K562 (cell line): ENCODE data around the gene ATP2A1. TPM values are rescaled to one million over a fixed set of nuclear protein-coding genes. Genes with fewer than 3 reads are reported as not detected.
A peak's percentile ranks its signal among the peaks of the same experiment; 100 is the strongest.

Experiments
- BCL6 ChIP-seq: fragments of 250-450 bp; sonication (Bioruptor Pico); IDR thresholded peaks from 2 replicates; pipeline ENCODE4 v1.4.0; 2020
- CHCHD3 ChIP-seq: fragments of 250-450 bp; sonication (Bioruptor Pico); IDR thresholded peaks from 2 replicates; pipeline ENCODE4 v2.1.2; 2022; ENCODE audit warnings: mild to moderate bottlenecking
- CTBP1 ChIP-seq: fragments of 450-650 bp; IDR thresholded peaks from 2 replicates; pipeline ENCODE4 v1.6.1; 2016; ENCODE audit warnings: borderline replicate concordance
- E2F3 ChIP-seq: fragments of 250-450 bp; sonication (Bioruptor Pico); IDR thresholded peaks from 2 replicates; pipeline ENCODE4 v1.4.0; 2020; ENCODE audit warnings: mild to moderate bottlenecking
- ELK3 ChIP-seq: fragments of 450-650 bp; formaldehyde crosslinking; IDR thresholded peaks from 2 replicates; pipeline ENCODE4 v1.4.0; 2020; ENCODE audit warnings: mild to moderate bottlenecking
- EP400 ChIP-seq: fragments of 450-650 bp; IDR thresholded peaks from 2 replicates; pipeline ENCODE4 v1.6.1; 2017; ENCODE audit warnings: antibody characterized with exemption, mild to moderate bottlenecking, moderate library complexity
- ETV1 ChIP-seq: fragments of 450-650 bp; conservative IDR thresholded peaks from 2 replicates; pipeline ENCODE4 v1.6.1; 2016; ENCODE audit warnings: missing genetic modification characterization, control low read depth, low read depth, missing compliant biosample characterization
- ETV6 ChIP-seq, 3 experiments: fragments of 150-350 bp in 1 of 3; sonication (generic) in 1 of 3; formaldehyde crosslinking in 1 of 3; IDR thresholded peaks; 2 replicates each; pipeline versions ENCODE4 v1.6.1 to v1.8.0; 2014 to 2022; ENCODE audit warnings: borderline replicate concordance in 2 of 3, low read depth in 2 of 3, antibody characterized with exemption in 1 of 3, low read length in 1 of 3, mild to moderate bottlenecking in 1 of 3, missing genetic modification reagents in 1 of 3
- HNRNPUL1 ChIP-seq: fragments of 200-400 bp; formaldehyde crosslinking; IDR thresholded peaks from 2 replicates; pipeline ENCODE4 v1.6.1; 2017; ENCODE audit warnings: low read length
- IFI16 ChIP-seq: fragments of 250-450 bp; sonication (Bioruptor Pico); IDR thresholded peaks from 2 replicates; pipeline ENCODE4 v2.1.2; 2022; ENCODE audit warnings: mild to moderate bottlenecking, inconsistent platforms
- JUN ChIP-seq, 2 experiments: sonication (generic) in 1 of 2; formaldehyde crosslinking in 1 of 2; IDR thresholded peaks; 2 replicates each; pipeline versions ENCODE4 v1.6.1 to v1.8.0; 2012 to 2022; ENCODE audit warnings: borderline replicate concordance in 2 of 2, mild to moderate bottlenecking in 2 of 2, improper control_type of control experiment in 1 of 2, low read depth in 1 of 2, low read length in 1 of 2, missing genetic modification reagents in 1 of 2
- KLF6 ChIP-seq: fragments of 250-450 bp; sonication (Bioruptor Pico); IDR thresholded peaks from 2 replicates; pipeline ENCODE4 v1.4.0; 2020; ENCODE audit warnings: mild to moderate bottlenecking, moderate library complexity, borderline replicate concordance
- MCM3 ChIP-seq: fragments of 450-650 bp; IDR thresholded peaks from 2 replicates; pipeline ENCODE4 v1.6.1; 2016
- MCM7 ChIP-seq, 2 experiments: fragments of 450-650 bp; IDR thresholded peaks; 2 replicates each; pipeline ENCODE4 v1.6.1; 2016 to 2018
- PCBP1 ChIP-seq: fragments of 200-400 bp; formaldehyde crosslinking; IDR thresholded peaks from 2 replicates; pipeline ENCODE4 v1.6.1; 2018; ENCODE audit warnings: mild to moderate bottlenecking, low read depth, low read length; ENCODE audit not compliant: poor library complexity, severe bottlenecking
- POLR3A ChIP-seq: IDR thresholded peaks from 2 replicates; pipeline ENCODE4 v1.6.1; 2011; ENCODE audit warnings: borderline replicate concordance, mild to moderate bottlenecking, moderate library complexity; ENCODE audit not compliant: insufficient read length, insufficient read depth; ENCODE audit errors: extremely low read depth
- RBM25 ChIP-seq: fragments of 200-400 bp; formaldehyde crosslinking; IDR thresholded peaks from 2 replicates; pipeline ENCODE4 v1.6.1; 2018; ENCODE audit warnings: low read length, low read depth, moderate library complexity; ENCODE audit not compliant: severe bottlenecking
- SAP30 ChIP-seq: fragments of 200-600 bp; sonication (generic); IDR thresholded peaks from 2 replicates; pipeline ENCODE4 v1.6.1; 2012; ENCODE audit warnings: borderline replicate concordance, low read depth, mild to moderate bottlenecking, moderate library complexity, low read length, control low read depth, inconsistent platforms; ENCODE audit not compliant: insufficient read depth, poor library complexity, severe bottlenecking
- TFAP4 ChIP-seq: sonication (generic); formaldehyde crosslinking; IDR thresholded peaks from 2 replicates; pipeline ENCODE4 v1.8.0; 2022; ENCODE audit warnings: missing genetic modification reagents, mild to moderate bottlenecking, moderate library complexity, borderline replicate concordance
- TRIM24 ChIP-seq, 2 experiments: fragments of 450-650 bp; IDR thresholded peaks; 2 replicates each; pipeline ENCODE4 v1.6.1; 2016
- ZBED1 ChIP-seq: IDR thresholded peaks from 2 replicates; pipeline ENCODE4 v1.6.1; 2014
- ZNF512 ChIP-seq: IDR thresholded peaks from 2 replicates; pipeline ENCODE4 v1.6.1; 2016; ENCODE audit warnings: missing genetic modification characterization, missing compliant biosample characterization
- ZNF740 ChIP-seq, 3 experiments: fragments of 200-800 bp in 1 of 3; sonication (Bioruptor generic) in 1 of 3; sonication (generic) in 1 of 3; formaldehyde crosslinking in 1 of 3; IDR thresholded peaks; 2 replicates each; pipeline versions ENCODE4 v1.6.1 to v1.8.0; 2016 to 2022; ENCODE audit warnings: mild to moderate bottlenecking in 2 of 3, missing compliant biosample characterization in 2 of 3, missing genetic modification characterization in 2 of 3, missing genetic modification reagents in 1 of 3
- polyA plus RNA-seq, 8 experiments: library from polyadenylated mRNA; depleted of rRNA in 4 of 8; stranded (reverse) in 5 of 8; unstranded in 3 of 8; fragments of >200 nt; fragmentation: Nextera tagmentation in 2 of 8; fragmentation: Illumina TruSeq in 1 of 8; extraction: Ambion mirVana in 2 of 8; extraction: Trizol in 1 of 8; gene quantifications; 2 replicates each; pipeline versions ENCODE4 v1.2.1 to v1.2.3, GENCODE V29; 2011 to 2014; ENCODE audit warnings: inconsistent platforms in 1 of 8, missing spikeins in 1 of 8
- total RNA-seq, 7 experiments: library from RNA; depleted of rRNA in 6 of 7; stranded (reverse); fragments of >200 nt in 6 of 7; fragmentation: Illumina TruSeq in 2 of 7; extraction: Trizol in 2 of 7; gene quantifications; 2 replicates each; pipeline versions ENCODE4 v1.2.1 to v1.2.3, GENCODE V29; 2011 to 2021; ENCODE audit warnings: low replicate concordance in 1 of 7

The ATP2A1 gene
- total and polyA plus RNA-seq, 9 of the 15 experiments (the other 6 are each of a cell fraction or from before 2014, with no cell fraction given) = 0.25 to 2.6 (median 0.65) TPM

GRCh38 chr16:28924762-28925385, 46.6 kb downstream of the ATP2A1 start, which contains the start of gene RABEP2 (continued):
- TF ChIP-seq ZNF512 (tag) (no peak), TRIM24 (IDR thresholded peaks at IDR 0.05) (no peak), MCM3 (no peak), EP400 (no peak), E2F3 (CRISPR knock-in tag) (no peak), CHCHD3 (CRISPR knock-in tag) (no peak), JUN (IDR thresholded peaks at IDR 0.05; ENCODE audit: borderline replicate concordance, low read depth, low read length) (no peak), JUN (CRISPR knock-in tag; IDR thresholded peaks at IDR 0.05; ENCODE audit: borderline replicate concordance) (no peak), ZNF740 (CRISPR knock-in tag; IDR thresholded peaks at IDR 0.05) (peak; percentile 82), ZNF740 (tag; IDR thresholded peaks at IDR 0.05) (no peak), ELK3 (CRISPR knock-in tag) (no peak), ZBED1 (no peak), ETV6 (IDR thresholded peaks at IDR 0.05; ENCODE audit: borderline replicate concordance in 1 of 2, low read depth in 2 of 2, low read length in 1 of 2) (0 out of 4 replicates have a peak, but pooled peaks of 1 of the 2 experiments have one; percentile 10), ETV6 (CRISPR knock-in tag; IDR thresholded peaks at IDR 0.05; ENCODE audit: borderline replicate concordance) (no peak), IFI16 (CRISPR knock-in tag) (no peak), PCBP1 (peak; percentile 30), ETV1 (tag) (no peak), KLF6 (CRISPR knock-in tag) (no peak), TFAP4 (CRISPR knock-in tag) (peak; percentile 78), HNRNPUL1 (no peak), BCL6 (CRISPR knock-in tag) (no peak), SAP30 (peak; percentile 88), MCM7 (IDR thresholded peaks at IDR 0.05) (no peak), RBM25 (no peak), POLR3A (no peak), CTBP1 (peak; percentile 19)
